WI38 (cell line): ENCODE data around the gene FGF1.

Experiments
- H3K4me3 ChIP-seq: 2 replicates; pipeline ENCODE4 v1.5.1; 2011; ENCODE audit warnings: low read depth, mild to moderate bottlenecking, control low read depth, low read length
- TF ChIP-seq, protein P1 (sequence below): IDR thresholded peaks from 2 replicates; pipeline ENCODE4 v1.5.1; 2012; ENCODE audit warnings: low read depth, mild to moderate bottlenecking, control low read depth, low read length

FGF1 gene

DNA sequence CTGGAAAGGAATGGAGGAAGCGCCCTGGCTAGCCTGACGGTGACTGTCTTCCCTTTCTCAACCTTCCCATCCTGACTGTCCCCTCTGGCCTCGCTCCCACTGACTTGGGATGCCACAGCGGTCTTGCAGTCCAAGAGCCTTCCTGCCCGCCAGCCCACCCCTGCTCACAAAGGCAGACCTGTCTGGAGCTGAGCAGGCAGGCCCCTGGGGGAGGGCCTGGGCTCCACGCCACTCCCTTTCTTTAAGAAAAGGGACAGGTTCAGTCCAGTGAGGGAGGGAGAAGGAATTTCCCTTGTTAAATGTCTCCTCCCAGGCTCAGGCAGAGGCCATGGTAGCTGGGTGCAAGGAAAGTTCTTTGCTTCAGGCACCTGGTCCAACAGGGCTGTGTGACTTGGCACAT is 18.1 kb downstream of the FGF1 start:
- TF ChIP-seq, protein P1, sequence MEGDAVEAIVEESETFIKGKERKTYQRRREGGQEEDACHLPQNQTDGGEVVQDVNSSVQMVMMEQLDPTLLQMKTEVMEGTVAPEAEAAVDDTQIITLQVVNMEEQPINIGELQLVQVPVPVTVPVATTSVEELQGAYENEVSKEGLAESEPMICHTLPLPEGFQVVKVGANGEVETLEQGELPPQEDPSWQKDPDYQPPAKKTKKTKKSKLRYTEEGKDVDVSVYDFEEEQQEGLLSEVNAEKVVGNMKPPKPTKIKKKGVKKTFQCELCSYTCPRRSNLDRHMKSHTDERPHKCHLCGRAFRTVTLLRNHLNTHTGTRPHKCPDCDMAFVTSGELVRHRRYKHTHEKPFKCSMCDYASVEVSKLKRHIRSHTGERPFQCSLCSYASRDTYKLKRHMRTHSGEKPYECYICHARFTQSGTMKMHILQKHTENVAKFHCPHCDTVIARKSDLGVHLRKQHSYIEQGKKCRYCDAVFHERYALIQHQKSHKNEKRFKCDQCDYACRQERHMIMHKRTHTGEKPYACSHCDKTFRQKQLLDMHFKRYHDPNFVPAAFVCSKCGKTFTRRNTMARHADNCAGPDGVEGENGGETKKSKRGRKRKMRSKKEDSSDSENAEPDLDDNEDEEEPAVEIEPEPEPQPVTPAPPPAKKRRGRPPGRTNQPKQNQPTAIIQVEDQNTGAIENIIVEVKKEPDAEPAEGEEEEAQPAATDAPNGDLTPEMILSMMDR, result no peak
- no peak overlapping the region for H3K4me3 ChIP-seq

DNA sequence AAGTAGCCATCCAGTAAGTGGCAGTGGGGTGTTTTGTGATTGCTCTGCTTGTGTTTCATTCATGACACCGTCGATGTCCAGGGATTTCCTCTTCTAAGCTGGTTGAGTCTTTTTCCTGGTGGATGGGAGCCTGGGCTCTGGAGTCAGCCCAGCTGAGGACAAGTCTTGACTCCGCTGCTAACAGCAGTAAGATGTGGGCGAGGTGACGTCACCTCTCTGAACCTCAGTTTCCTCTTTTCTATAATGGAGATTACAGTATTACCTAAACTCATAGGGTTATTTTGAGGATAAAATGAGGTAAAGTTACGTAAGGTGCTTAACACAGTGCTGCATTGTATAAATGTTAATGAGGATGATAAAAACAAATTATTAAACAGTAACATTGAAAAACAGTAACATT is 21.3 kb downstream of the FGF1 start:
- H3K4me3 ChIP-seq, result no peak overlapping the region
- TF ChIP-seq, protein P1, result no peak

DNA sequence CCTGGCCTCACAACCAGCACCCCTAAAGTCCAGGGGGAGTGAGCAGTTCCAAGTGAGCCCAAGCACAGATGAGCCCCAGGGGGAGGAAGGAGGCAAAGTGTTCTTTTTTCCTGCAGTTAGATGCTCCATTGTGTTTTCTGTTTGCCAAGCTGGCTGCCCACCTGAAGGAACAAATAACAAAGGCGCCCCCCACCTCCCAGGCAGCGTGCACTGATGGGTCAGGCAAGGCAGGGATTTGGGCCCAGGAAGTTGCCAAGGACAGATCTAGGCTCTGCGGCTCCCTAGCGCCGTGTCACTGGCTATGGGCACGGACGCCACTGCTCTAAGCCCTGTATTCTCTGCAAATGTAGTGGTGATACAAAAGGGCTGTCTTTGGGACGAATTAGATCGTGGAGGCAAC is 21.8 kb downstream of the FGF1 start:
- TF ChIP-seq, protein P1, result no peak
- H3K4me3 ChIP-seq, result no peak overlapping the region

DNA sequence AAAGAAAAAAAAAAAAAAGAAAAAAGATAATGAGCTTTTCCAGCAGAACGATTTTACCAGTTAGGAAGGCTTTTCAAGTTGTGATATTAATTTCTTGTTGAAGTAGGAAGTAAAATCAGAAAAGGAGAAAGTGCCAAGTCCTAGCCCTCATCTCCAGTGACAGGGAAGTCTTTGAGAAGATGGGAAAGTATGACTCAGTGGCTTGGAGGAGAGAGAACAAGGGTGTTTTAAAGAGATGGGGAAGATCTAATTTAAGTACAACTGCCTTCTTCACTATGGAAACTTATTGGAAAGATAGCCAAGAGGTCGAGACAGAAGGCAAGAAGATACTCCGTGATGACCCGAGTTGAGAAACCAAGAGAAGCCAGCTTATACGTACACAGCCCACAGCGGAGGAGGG is 22.6 kb downstream of the FGF1 start:
- H3K4me3 ChIP-seq, result no peak overlapping the region
- TF ChIP-seq, protein P1, result no peak

DNA sequence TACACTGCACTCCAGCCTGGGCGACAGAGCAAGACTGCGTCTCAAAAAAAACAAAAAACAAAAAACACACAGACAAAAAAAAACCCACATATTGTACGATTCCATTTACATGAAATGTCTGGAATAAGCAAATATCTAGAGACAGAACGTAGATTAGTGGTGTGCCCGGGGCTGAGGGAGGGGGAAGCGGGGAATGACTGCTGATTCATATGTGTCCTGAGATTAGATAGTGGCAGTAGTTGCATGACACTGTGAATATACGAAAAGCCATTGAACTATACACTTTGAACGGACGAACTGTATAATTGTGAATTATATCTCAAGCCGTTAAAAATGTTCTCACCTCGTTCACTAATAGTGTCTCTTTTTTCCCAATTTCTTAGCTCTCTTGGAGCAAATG is 23.9 kb downstream of the FGF1 start:
- TF ChIP-seq, protein P1, result no peak
- no peak overlapping the region for H3K4me3 ChIP-seq

DNA sequence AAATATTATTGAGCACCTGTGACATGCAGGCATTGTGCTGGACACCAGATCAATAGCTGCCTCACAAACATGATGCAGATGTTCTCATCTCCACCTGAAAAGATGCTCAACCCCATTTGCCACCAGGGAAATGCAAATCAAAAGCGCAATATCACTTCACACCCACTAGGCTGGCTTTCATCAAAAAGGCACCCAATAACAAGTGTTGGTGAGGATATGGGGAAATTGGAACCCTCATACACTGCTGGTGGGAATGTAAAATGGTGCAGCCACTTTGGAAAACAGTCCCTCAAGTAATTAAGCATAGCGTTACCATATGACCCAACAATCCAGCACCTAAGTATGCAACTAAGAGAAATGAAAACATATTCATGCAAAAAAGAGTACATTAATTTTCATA is 24.7 kb downstream of the FGF1 start:
- no peak overlapping the region for H3K4me3 ChIP-seq
- TF ChIP-seq, protein P1, result no peak

DNA sequence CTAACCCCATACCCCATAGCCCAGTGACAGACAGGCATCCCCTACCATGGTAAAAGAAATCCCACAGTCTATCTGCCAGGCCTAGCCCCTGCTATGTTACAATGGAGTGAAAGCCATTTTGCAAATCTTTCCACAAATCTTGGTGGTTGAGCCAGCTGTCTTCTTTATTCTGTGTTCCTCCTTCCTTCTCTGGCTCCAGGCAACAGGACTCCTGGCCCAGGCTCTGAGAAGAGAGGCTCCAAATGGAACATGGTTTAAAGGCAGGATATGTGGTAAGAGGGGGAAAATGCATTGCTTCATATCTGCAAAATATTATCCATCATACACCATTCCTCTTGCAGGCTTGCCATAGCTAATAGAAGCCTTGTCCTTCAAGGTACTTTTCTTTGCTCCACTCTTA is 25.2 kb downstream of the FGF1 start:
- TF ChIP-seq, protein P1, result no peak

More for the DNA sequence above, 25.2 kb downstream of the FGF1 start:
- no peak overlapping the region for H3K4me3 ChIP-seq
